HCT116 (cell line): ENCODE data around the gene RASGRF2. TPM values are rescaled to one million over a fixed set of nuclear protein-coding genes. Genes with fewer than 3 reads are reported as not detected.
A peak's percentile ranks its signal among the peaks of the same experiment; 100 is the strongest.

Experiments
- ATAC-seq: fragments of 200-7000 bp; cut with Tn5 transposase; 2 replicates; pipeline ENCODE4 v1.9.1; 2020; ENCODE audit warnings: mild to moderate bottlenecking, moderate library complexity
- BruUV-seq: library from RNA; stranded (reverse); fragments of 400-500 nt; replicated peaks from 2 replicates; lab custom pipeline; 2021; lab: Mats Ljungman, UMichigan
- CTCF ChIA-PET: fragments of 300-600 bp; sonication (Branson Sonifier 250); formaldehyde crosslinking; loops from one replicate; lab custom pipeline; 2021; ENCODE audit warnings: antibody characterized with exemption; lab: Charles Lee
- POLR2A ChIA-PET: fragments of 300-600, 350-600 bp; sonication (Branson Sonifier 250); formaldehyde crosslinking; loops from one replicate; lab custom pipeline; 2021; ENCODE audit warnings: antibody characterized with exemption; lab: Charles Lee
- RAD21 ChIA-PET, 2 experiments: fragments of 300-600 bp; sonication (Branson Sonifier 250); formaldehyde crosslinking; loops; one replicate each; lab custom pipeline; 2023; ENCODE audit warnings: low total read pairs in 2 of 2; ENCODE audit not compliant: uncharacterized antibody in 2 of 2, unreplicated experiment in 2 of 2, low non-redundant PET in 1 of 2; lab: Charles Lee
- DNase-seq: peaks from one replicate; pipeline ENCODE4 v3.0.0-alpha.2; 2010; ENCODE audit warnings: low read depth, low spot score
- H2AFZ ChIP-seq: fragments of 200-600 bp; shearing (Covaris generic), sonication (generic); 2 replicates; pipeline ENCODE4 v1.6.1; 2017; ENCODE audit warnings: low read depth, mixed run types, mixed read lengths, antibody characterized with exemption, low read length; ENCODE audit not compliant: poor library complexity, severe bottlenecking
- H3K27ac ChIP-seq: 2 replicates; pipeline ENCODE4 v1.5.1; 2012; ENCODE audit warnings: low read depth, low read length
- H3K27me3 ChIP-seq: fragments of 200-600 bp; sonication (generic); 2 replicates; pipeline ENCODE4 v1.6.1; 2016; ENCODE audit warnings: mixed run types, low read length, mixed read lengths; ENCODE audit not compliant: insufficient read depth
- H3K36me3 ChIP-seq, 2 experiments: fragments of 200-500 bp in 1 of 2; fragments of 200-600 bp in 1 of 2; sonication (Bioruptor generic) in 1 of 2; sonication (generic) in 1 of 2; 2 replicates each; pipeline versions ENCODE4 v1.5.1 to v1.6.1; 2014 to 2016; ENCODE audit warnings: low read length in 2 of 2, inconsistent platforms in 1 of 2, mixed read lengths in 1 of 2, mixed run types in 1 of 2; ENCODE audit not compliant: insufficient read depth in 2 of 2, control insufficient read depth in 1 of 2
- H3K4me1 ChIP-seq, 2 experiments: fragments of 200-600 bp in 1 of 2; sonication (generic) in 1 of 2; 2 replicates each; pipeline versions ENCODE4 v1.5.1 to v1.6.1; 2012 to 2017; ENCODE audit warnings: low read length in 2 of 2, inconsistent platforms in 1 of 2, mild to moderate bottlenecking in 1 of 2, mixed read lengths in 1 of 2, mixed run types in 1 of 2, moderate library complexity in 1 of 2; ENCODE audit not compliant: insufficient read depth in 2 of 2, control insufficient read depth in 1 of 2
- H3K4me2 ChIP-seq: fragments of 200-600 bp; sonication (generic); 2 replicates; pipeline ENCODE4 v1.6.1; 2017; ENCODE audit warnings: mixed run types, low read length, mixed read lengths
- H3K4me3 ChIP-seq, 2 experiments: fragments of 200-600 bp in 1 of 2; sonication (generic) in 1 of 2; replicated peaks in 1 of 2; 2 replicates each; pipeline ENCODE4 v1.5.1; 2011 to 2016; ENCODE audit warnings: low read length in 2 of 2, control low read depth in 1 of 2, low read depth in 1 of 2, mild to moderate bottlenecking in 1 of 2, mixed read lengths in 1 of 2, mixed run types in 1 of 2
- H3K79me2 ChIP-seq: fragments of 200-600 bp; sonication (generic); 2 replicates; pipeline ENCODE4 v1.6.1; 2017; ENCODE audit warnings: mild to moderate bottlenecking, mixed run types, low read length, moderate library complexity, mixed read lengths; ENCODE audit not compliant: insufficient read depth
- H3K9ac ChIP-seq: fragments of 200-600 bp; sonication (generic); 2 replicates; pipeline ENCODE4 v1.6.1; 2016; ENCODE audit warnings: low read length, mixed read lengths
- H3K9me2 ChIP-seq: fragments of 200-600 bp; sonication (generic), shearing (Covaris generic); 2 replicates; pipeline ENCODE4 v1.6.1; 2017; ENCODE audit warnings: mixed run types, mild to moderate bottlenecking, moderate library complexity; ENCODE audit not compliant: insufficient read depth
- H3K9me3 ChIP-seq, 2 experiments: fragments of 200-500 bp in 1 of 2; fragments of 200-600 bp in 1 of 2; sonication (Bioruptor generic) in 1 of 2; sonication (generic) in 1 of 2; 2 replicates each; pipeline ENCODE4 v1.6.1; 2014 to 2017; ENCODE audit warnings: low read length in 2 of 2, mixed read lengths in 2 of 2, inconsistent platforms in 1 of 2, low read depth in 1 of 2, mild to moderate bottlenecking in 1 of 2, mixed run types in 1 of 2, moderate library complexity in 1 of 2; ENCODE audit not compliant: control insufficient read depth in 1 of 2, insufficient read depth in 1 of 2
- H4K20me1 ChIP-seq: fragments of 200-600 bp; sonication (generic), shearing (Covaris generic); 2 replicates; pipeline ENCODE4 v1.6.1; 2017; ENCODE audit warnings: mixed run types, mild to moderate bottlenecking, moderate library complexity; ENCODE audit not compliant: insufficient read depth
- CBX3 ChIP-seq: IDR thresholded peaks from 2 replicates; pipeline ENCODE4 v1.6.1; 2012; ENCODE audit warnings: low read depth
- CTCF ChIP-seq, 3 experiments: fragments of 200-600 bp in 1 of 3; sonication (generic) in 1 of 3; IDR thresholded peaks in 2 of 3; conservative IDR thresholded peaks in 1 of 3; 2 replicates each; pipeline ENCODE4 v1.5.1; 2012 to 2017; ENCODE audit warnings: low read depth in 2 of 3, low read length in 2 of 3, antibody characterized with exemption in 1 of 3, borderline replicate concordance in 1 of 3, control low read depth in 1 of 3, mild to moderate bottlenecking in 1 of 3, mixed read lengths in 1 of 3, mixed run types in 1 of 3, moderate library complexity in 1 of 3; ENCODE audit not compliant: insufficient read depth in 1 of 3
- ELF1 ChIP-seq: IDR thresholded peaks from 2 replicates; pipeline ENCODE4 v1.6.1; 2012; ENCODE audit warnings: low read depth, borderline replicate concordance
- FOSL1 ChIP-seq: IDR thresholded peaks from 2 replicates; pipeline ENCODE4 v1.6.1; 2012; ENCODE audit warnings: low read depth
- POLR2A ChIP-seq: IDR thresholded peaks from 2 replicates; pipeline ENCODE4 v1.7.0; 2011; ENCODE audit warnings: borderline replicate concordance; ENCODE audit not compliant: insufficient read depth, insufficient read length; ENCODE audit errors: extremely low read depth
- RAD21 ChIP-seq: IDR thresholded peaks from 2 replicates; pipeline ENCODE4 v1.6.1; 2012; ENCODE audit warnings: low read depth, mild to moderate bottlenecking
- REST ChIP-seq: IDR thresholded peaks from 2 replicates; pipeline ENCODE4 v1.6.1; 2012; ENCODE audit warnings: low read depth
- SP1 ChIP-seq: IDR thresholded peaks from 2 replicates; pipeline ENCODE4 v1.6.1; 2012; ENCODE audit warnings: low read depth
- ZNF274 ChIP-seq: fragments of 200-500 bp; sonication (Bioruptor generic); IDR thresholded peaks from 2 replicates; pipeline ENCODE4 v1.6.1; 2014; ENCODE audit warnings: mild to moderate bottlenecking, low read depth, low read length, inconsistent platforms
- intact Hi-C: fragments of 100-400 bp; cut with micrococcal nuclease; formaldehyde crosslinking; loops from 2 replicates; pipeline ENCODE4 v1.10.0; 2022
- total RNA-seq: library from RNA; stranded (reverse); gene quantifications from one replicate; pipeline ENCODE4 v1.2.1, GENCODE V29; 2021; ENCODE audit not compliant: unreplicated experiment

The RASGRF2 gene
- total RNA-seq, 1 experiment from 2014 or later = 0.05 TPM

- no TSS peak for BruUV-seq
- Histone ChIP-seq H3K9me2 (no peaks in the 10 kb centered on the region), H4K20me1 (no peaks in the 10 kb centered on the region), H3K79me2 (no peaks in the 10 kb centered on the region), H3K4me3 (no peak overlapping the region), H3K4me1 (peaks cover 6 to 10% of the 10 kb centered on the region in 2 experiments), H3K9me3 (no peaks in the 10 kb centered on the region), H3K27me3 (no peaks in the 10 kb centered on the region), H2AFZ (no peak overlapping the region), H3K36me3 (no peaks in the 10 kb centered on the region), H3K9ac (no peak overlapping the region), H3K4me2 (no peak overlapping the region), H3K27ac (no peak overlapping the region)
- DNase-seq = no peak
- ChIA-PET CTCF (no interaction called here), POLR2A (no interaction called here), RAD21 (no interaction called here)
- TF ChIP-seq ZNF274 = no peak
- intact Hi-C loops = no loop called here
- ATAC-seq = no peak
Measured at GRCh38 chr5:80962630-80963520, 2.7 kb downstream of the RASGRF2 start.

GRCh38 chr5:80963521-80963895 is 3.3 kb downstream of the RASGRF2 start:
- Histone ChIP-seq H3K4me3 (no peak overlapping the region), H2AFZ (no peak overlapping the region), H3K27ac (no peak overlapping the region), H4K20me1 (no peaks in the 10 kb centered on the region), H3K4me2 (no peak overlapping the region), H3K4me1 (peaks cover 6 to 13% of the 10 kb centered on the region in 2 experiments), H3K79me2 (no peaks in the 10 kb centered on the region), H3K9me2 (no peaks in the 10 kb centered on the region), H3K9me3 (no peaks in the 10 kb centered on the region), H3K27me3 (no peaks in the 10 kb centered on the region), H3K36me3 (no peaks in the 10 kb centered on the region), H3K9ac (no peak overlapping the region)
- RAD21 ChIA-PET = no interaction called here
- BruUV-seq = no TSS peak
- no peak for TF ChIP-seq CBX3
- no peak for TF ChIP-seq REST
- TF ChIP-seq ELF1 = no peak
- 0 out of 2 replicates have a peak, but pooled peaks have one; percentile 5 for TF ChIP-seq RAD21
- no peak for TF ChIP-seq SP1
- no peak for TF ChIP-seq FOSL1
- TF ChIP-seq ZNF274 = no peak
- no peak for TF ChIP-seq CTCF (IDR thresholded peaks at IDR 0.05 in 2 of 3, conservative IDR thresholded peaks at IDR 0.05 in 1 of 3; ENCODE audit: borderline replicate concordance in 1 of 3, insufficient read depth in 1 of 3, low read depth in 2 of 3, low read length in 2 of 3)
- TF ChIP-seq POLR2A = no peak
- intact Hi-C loops = no loop called here
- CTCF ChIA-PET = no interaction called here
- ATAC-seq (no peak), DNase-seq (no peak)
- POLR2A ChIA-PET = no interaction called here
